Gastroesophageal sphincter (tissue), 4 donors: Measurements from ENCODE around the gene HOXA7. TPM values are rescaled to one million over a fixed set of nuclear protein-coding genes. Genes with fewer than 3 reads are reported as not detected.
A peak's percentile ranks its signal among the peaks of the same experiment; 100 is the strongest.

Source experiments
- ATAC-seq: fragments of 150-250 bp; one replicate; pipeline ENCODE4 v1.9.1; 2016; ENCODE audit warnings: mild to moderate bottlenecking, moderate library complexity
- H3K27ac ChIP-seq, 4 donors: fragments of 200-600 bp; sonication (generic) in 3 of 4; 1 replicate in 3 of 4; 2 replicates in 1 of 4; pipeline ENCODE4 v1.5.1; 2016 to 2019
- H3K27me3 ChIP-seq: fragments of 200-600 bp; sonication (generic); one replicate; pipeline ENCODE4 v1.5.1; 2019
- H3K36me3 ChIP-seq, 2 donors: fragments of 200-600 bp; sonication (generic); one replicate each; pipeline ENCODE4 v1.5.1; 2019; ENCODE audit warnings: control low read depth in 1 of 2
- H3K4me1 ChIP-seq, 3 donors: fragments of 200-600 bp; sonication (generic); 1 replicate in 2 of 3; 2 replicates in 1 of 3; pipeline ENCODE4 v1.5.1; 2016 to 2019; ENCODE audit warnings: control low read depth in 2 of 3
- H3K4me3 ChIP-seq, 2 donors: fragments of 200-600 bp; sonication (generic); one replicate each; pipeline ENCODE4 v1.5.1; 2019; ENCODE audit warnings: mild to moderate bottlenecking in 1 of 2, moderate library complexity in 1 of 2
- H3K9me3 ChIP-seq, 3 donors: fragments of 200-600 bp; sonication (generic); one replicate each; pipeline ENCODE4 v1.5.1; 2017 to 2019; ENCODE audit warnings: control low read depth in 2 of 3
- EP300 ChIP-seq: sonication (generic); formaldehyde crosslinking; IDR thresholded peaks from one replicate; pipeline ENCODE4 v1.6.1; 2017; ENCODE audit warnings: antibody characterized with exemption, mild to moderate bottlenecking
- POLR2A ChIP-seq, 2 donors: fragments of 450-650 bp; IDR thresholded peaks; one replicate each; pipeline ENCODE4 v1.6.1; 2017; ENCODE audit warnings: antibody characterized with exemption in 2 of 2, mild to moderate bottlenecking in 2 of 2, moderate library complexity in 1 of 2
- POLR2AphosphoS5 ChIP-seq: sonication (generic); formaldehyde crosslinking; IDR thresholded peaks from one replicate; pipeline ENCODE4 v1.6.1; 2017; ENCODE audit warnings: antibody characterized with exemption
- WGBS, 2 donors: methylation state at CpG; one replicate each; pipeline ENCODE4 v1.1.5; 2018; ENCODE audit warnings: low coverage in 1 of 2; 5-methylcytosine and 5-hydroxymethylcytosine counted together
- total RNA-seq, 4 donors: library from RNA; depleted of rRNA; stranded (reverse); fragments of >200 nt; gene quantifications; one replicate each; pipeline ENCODE4 v1.1.0, GENCODE V29; 2016
- TF ChIP-seq, protein P1 (sequence below), 4 experiments: fragments of 200-600 bp in 2 of 4; fragments of 450-650 bp in 2 of 4; sonication (generic) in 1 of 4; IDR thresholded peaks; one replicate each; pipeline ENCODE4 v1.5.1; 2017 to 2019; ENCODE audit warnings: antibody characterized with exemption in 4 of 4, mild to moderate bottlenecking in 2 of 4, moderate library complexity in 2 of 4

The HOXA7 gene
- total RNA-seq, 4 donors from 2014 or later: 0.85 to 5.1 (median 1.4) TPM

DNA sequence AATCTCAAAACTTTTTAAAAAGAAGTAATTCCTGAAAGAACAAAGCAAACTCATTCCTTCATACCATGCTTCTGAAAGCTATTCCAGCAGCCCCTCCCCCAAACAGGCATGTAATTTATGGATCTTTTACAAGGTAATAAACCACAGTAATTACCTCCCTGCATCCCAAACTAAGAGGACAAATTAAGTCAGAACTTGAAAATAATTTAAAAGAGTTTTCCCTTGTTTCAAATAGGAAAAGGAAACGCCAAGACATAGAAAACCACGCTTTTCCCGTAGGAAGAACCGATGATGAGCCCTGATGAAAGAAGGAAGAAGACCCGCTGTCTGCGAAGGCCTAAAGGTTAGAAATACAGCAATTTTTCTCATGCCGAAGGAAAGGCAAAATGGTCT lies 34.8 kb downstream of the HOXA7 start:
- 11 to 19% methylated on average over 6 to 7 of the region's 7 CpGs for WGBS, 2 donors
- H3K4me1 ChIP-seq: peaks cover 0 to 77% (median 25%) of the 10 kb centered on the region in 3 donors
- no peaks in the 10 kb centered on the region for H3K27me3 ChIP-seq
- no peak for TF ChIP-seq EP300
- no peak for TF ChIP-seq POLR2AphosphoS5
- TF ChIP-seq POLR2A (IDR thresholded peaks at IDR 0.05): no peak
- TF ChIP-seq, protein P1, sequence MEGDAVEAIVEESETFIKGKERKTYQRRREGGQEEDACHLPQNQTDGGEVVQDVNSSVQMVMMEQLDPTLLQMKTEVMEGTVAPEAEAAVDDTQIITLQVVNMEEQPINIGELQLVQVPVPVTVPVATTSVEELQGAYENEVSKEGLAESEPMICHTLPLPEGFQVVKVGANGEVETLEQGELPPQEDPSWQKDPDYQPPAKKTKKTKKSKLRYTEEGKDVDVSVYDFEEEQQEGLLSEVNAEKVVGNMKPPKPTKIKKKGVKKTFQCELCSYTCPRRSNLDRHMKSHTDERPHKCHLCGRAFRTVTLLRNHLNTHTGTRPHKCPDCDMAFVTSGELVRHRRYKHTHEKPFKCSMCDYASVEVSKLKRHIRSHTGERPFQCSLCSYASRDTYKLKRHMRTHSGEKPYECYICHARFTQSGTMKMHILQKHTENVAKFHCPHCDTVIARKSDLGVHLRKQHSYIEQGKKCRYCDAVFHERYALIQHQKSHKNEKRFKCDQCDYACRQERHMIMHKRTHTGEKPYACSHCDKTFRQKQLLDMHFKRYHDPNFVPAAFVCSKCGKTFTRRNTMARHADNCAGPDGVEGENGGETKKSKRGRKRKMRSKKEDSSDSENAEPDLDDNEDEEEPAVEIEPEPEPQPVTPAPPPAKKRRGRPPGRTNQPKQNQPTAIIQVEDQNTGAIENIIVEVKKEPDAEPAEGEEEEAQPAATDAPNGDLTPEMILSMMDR (IDR thresholded peaks at IDR 0.05): no peak
- peak overlapping the region; percentile 90 to 99 (median 98) for H3K27ac ChIP-seq
- no peak for ATAC-seq
- no peaks in the 10 kb centered on the region for H3K9me3 ChIP-seq
- peak overlapping the region; percentile 50 to 54 for H3K4me3 ChIP-seq
- H3K36me3 ChIP-seq: no peaks in the 10 kb centered on the region

DNA sequence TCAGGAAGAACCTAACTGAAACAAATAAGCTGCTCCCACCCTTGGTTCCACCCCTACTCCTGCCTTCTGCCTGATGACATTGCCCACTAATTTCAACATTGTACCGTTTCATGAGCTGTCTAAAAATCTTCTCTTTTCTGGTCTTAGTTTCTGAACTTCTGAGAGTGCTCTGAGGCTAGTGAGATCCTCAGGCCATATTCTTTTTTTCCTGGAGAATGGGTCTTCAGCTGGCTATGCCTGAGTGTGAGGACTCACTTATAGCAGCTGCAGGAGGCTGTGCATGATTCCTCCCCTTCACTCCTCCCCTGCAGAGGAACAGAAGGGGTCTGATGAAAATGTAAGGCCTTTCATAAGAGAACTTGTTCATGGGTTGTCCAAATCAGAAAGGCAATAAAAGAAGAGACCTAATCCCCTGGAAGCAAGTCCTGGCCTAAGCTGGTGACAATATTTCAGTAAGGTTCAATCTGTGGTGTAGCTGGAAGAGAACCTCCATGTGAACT lies 37.0 kb downstream of the HOXA7 start:
- Histone ChIP-seq H3K36me3 (no peaks in the 10 kb centered on the region), H3K9me3 (no peaks in the 10 kb centered on the region), H3K4me1 (peaks cover 0 to 55% (median 16%) of the 10 kb centered on the region in 3 donors), H3K27me3 (no peaks in the 10 kb centered on the region), H3K27ac (peak overlapping the region; percentile 90 to 99 (median 98)), H3K4me3 (peak overlapping the region in 1 of 2 donors; percentile 54)
- TF ChIP-seq EP300: no peak
- no peak for TF ChIP-seq POLR2A (IDR thresholded peaks at IDR 0.05)
- TF ChIP-seq, protein P1 (IDR thresholded peaks at IDR 0.05): no peak
- TF ChIP-seq POLR2AphosphoS5: peak; percentile 8
- no peak for ATAC-seq
- WGBS, 2 donors: 0 to 23% methylated on average over 1 of the region's 1 CpG

- ATAC-seq: no peak
- Histone ChIP-seq H3K4me3 (peak overlapping the region; percentile 60 to 79), H3K27me3 (no peaks in the 10 kb centered on the region), H3K4me1 (peaks cover 0 to 48% (median 16%) of the 10 kb centered on the region in 3 donors), H3K27ac (peak overlapping the region; percentile 90 to 99 (median 98)), H3K36me3 (no peaks in the 10 kb centered on the region), H3K9me3 (no peaks in the 10 kb centered on the region)
- TF ChIP-seq EP300 (no peak), POLR2AphosphoS5 (no peak), POLR2A (IDR thresholded peaks at IDR 0.05) (no peak)
- TF ChIP-seq, protein P1 (IDR thresholded peaks at IDR 0.05): no peak
- 0 to 4% methylated on average over 2 to 3 of the region's 3 CpGs for WGBS, 2 donors
These were observed 37.9 kb downstream of the HOXA7 start for GRCh38 chr7:27118580-27118979.

- H3K36me3 ChIP-seq: no peaks in the 10 kb centered on the region
- 8 to 9% methylated on average over 13 to 15 of the region's 19 CpGs for WGBS, 2 donors
- peaks cover 0 to 43% (median 16%) of the 10 kb centered on the region in 3 donors for H3K4me1 ChIP-seq
- H3K27ac ChIP-seq: peak overlapping the region; percentile 90 to 99 (median 98)
- TF ChIP-seq POLR2AphosphoS5 (peak; percentile 74), EP300 (no peak)
- ATAC-seq: no peak
- H3K27me3 ChIP-seq: no peaks in the 10 kb centered on the region
- H3K9me3 ChIP-seq: no peaks in the 10 kb centered on the region
- peak overlapping the region; percentile 60 to 79 for H3K4me3 ChIP-seq
These were observed 38.5 kb downstream of the HOXA7 start for GRCh38 chr7:27117887-27118491.

DNA sequence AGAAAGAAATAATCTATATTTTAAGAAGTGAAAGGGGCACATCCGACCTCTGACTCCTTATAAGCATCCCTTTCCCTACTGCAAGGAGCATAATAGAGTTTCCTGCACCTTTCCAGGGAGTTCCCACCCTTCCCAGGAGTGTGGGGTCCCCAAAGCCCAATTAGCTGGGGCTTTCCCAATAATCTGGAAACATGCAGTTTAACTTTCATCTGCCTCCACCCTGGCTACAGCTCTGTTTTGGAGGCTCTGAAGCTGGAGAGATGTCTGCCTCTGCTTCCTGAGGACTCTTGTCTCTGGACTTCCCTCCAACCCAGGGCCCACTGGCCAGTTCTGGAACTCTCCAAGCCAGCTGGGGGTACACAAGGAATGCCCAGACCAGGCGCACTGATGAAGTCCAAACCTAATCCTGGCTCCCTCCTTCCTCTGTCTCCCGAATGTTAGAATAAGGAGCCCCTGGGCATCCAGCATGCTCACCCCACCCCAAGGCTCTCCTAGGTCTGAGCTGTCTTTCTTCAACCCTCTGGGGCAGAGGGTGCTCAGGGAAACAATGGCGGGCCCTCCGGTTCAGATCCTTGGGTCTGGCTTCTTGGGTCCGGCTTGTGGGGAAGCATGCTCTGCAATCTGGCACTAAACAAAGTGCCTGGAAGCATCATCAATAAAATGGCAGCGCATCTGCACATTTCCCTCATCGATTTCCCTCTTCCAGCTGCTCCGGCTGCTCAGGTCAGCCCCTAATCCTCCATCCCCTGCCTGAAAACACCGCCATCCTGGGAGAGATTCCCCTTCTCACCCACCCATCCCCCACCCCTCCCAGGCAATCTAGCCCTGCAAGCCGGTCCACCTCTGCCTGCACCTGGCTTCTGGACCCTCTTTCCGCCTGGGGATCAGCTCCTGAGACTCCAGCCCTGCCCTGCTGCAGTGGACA lies 39.3 kb downstream of the HOXA7 start:
- no peaks in the 10 kb centered on the region for H3K36me3 ChIP-seq
- no peak for TF ChIP-seq POLR2AphosphoS5
- TF ChIP-seq EP300: no peak
- no peak for TF ChIP-seq POLR2A (IDR thresholded peaks at IDR 0.05)
- TF ChIP-seq, protein P1 (IDR thresholded peaks at IDR 0.05): no peak
- WGBS, 2 donors: 2 to 9% methylated on average over 5 to 8 of the region's 12 CpGs

More for the DNA sequence above, 39.3 kb downstream of the HOXA7 start:
- H3K4me3 ChIP-seq: peak overlapping the region; percentile 60 to 79
- peaks cover 0 to 45% (median 16%) of the 10 kb centered on the region in 3 donors for H3K4me1 ChIP-seq
- H3K27ac ChIP-seq: peak overlapping the region; percentile 90 to 99 (median 98)
- no peaks in the 10 kb centered on the region for H3K9me3 ChIP-seq
- no peak for ATAC-seq
- no peaks in the 10 kb centered on the region for H3K27me3 ChIP-seq
